ENCODE measurements around the gene CNN1. TPM values are rescaled to one million over a fixed set of nuclear protein-coding genes. Genes with fewer than 3 reads are reported as not detected.

CNN1 gene
- total and polyA plus RNA-seq, 2 of the 8 experiments (the other 6 are each of a cell fraction or from before 2014, with no cell fraction given) = 29.8 to 50.8 TPM

- H3K23ac ChIP-seq (ENCODE audit: insufficient read length) = no peak overlapping the region
- H3K4me2 ChIP-seq (ENCODE audit: insufficient read depth in 1 of 2, low read depth in 2 of 2, low read length in 2 of 2) = no peak overlapping the region
- peaks cover 0 to under 1% of the 10 kb centered on the region in 2 experiments; a peak in 1 of 4 replicates for H3K79me2 ChIP-seq (ENCODE audit: control insufficient read depth in 1 of 2, insufficient read depth in 2 of 2, low read length in 2 of 2)
- FAIRE-seq (no peak), DNase-seq (ENCODE audit: low read depth in 1 of 2, low spot score in 2 of 2) (no peak)
- H3K4me1 ChIP-seq (replicated peaks in 1 of 4; ENCODE audit: control insufficient read depth in 3 of 4, insufficient read depth in 4 of 4, low read length in 3 of 4) = peaks cover 0 to 4% (median 0%) of the 10 kb centered on the region in 4 experiments; a peak in 1 of 7 replicates
- H3K79me1 ChIP-seq (ENCODE audit: low read depth, low read length) = peaks cover under 1% of the 10 kb centered on the region; the same call in 1 of the 2 replicates
- no peak overlapping the region for H4K5ac ChIP-seq (ENCODE audit: insufficient read length, low read depth, low read length)
- H3K27ac ChIP-seq (ENCODE audit: low read depth, low read length) = no peak overlapping the region
- POLR2A ChIA-PET (ENCODE audit: partially characterized antibody) = interaction anchor here (0.8 to 1.6 kb wide), 4 partner anchors 9 to 33 kb away, joined by 3 to 4 read pairs (median 3); partner anchors contain the start of genes CNN1 and ELOF1
- H4K91ac ChIP-seq (replicated peaks; ENCODE audit: insufficient read length, low read length) = peak overlapping the region; percentile 40
- no peak overlapping the region for H3K9ac ChIP-seq (replicated peaks in 1 of 4; ENCODE audit: extremely low read depth in 1 of 4, low read depth in 3 of 4, low read length in 3 of 4)
- no peak overlapping the region for H2BK5ac ChIP-seq (ENCODE audit: low read depth, low read length)
- no peaks in the 10 kb centered on the region for H3K9me3 ChIP-seq (ENCODE audit: insufficient read depth in 2 of 2, low read depth in 1 of 2, low read length in 1 of 2)
- no peak overlapping the region for H3K18ac ChIP-seq (ENCODE audit: extremely low read depth, low read length)
- no peak overlapping the region for H3K56ac ChIP-seq (replicated peaks; ENCODE audit: insufficient read length, low read depth, low read length)
- H4K8ac ChIP-seq (ENCODE audit: extremely low read depth, insufficient read depth, low read length) = no peak overlapping the region
- no peak overlapping the region for H2BK12ac ChIP-seq (ENCODE audit: low read depth, low read length)
- H3K4me3 ChIP-seq (ENCODE audit: extremely low read depth in 1 of 4, insufficient read depth in 2 of 4, low read depth in 3 of 4, low read length in 4 of 4) = no peak overlapping the region
- H3K23me2 ChIP-seq (ENCODE audit: low read depth, low read length) = no peaks in the 10 kb centered on the region
- H3K4ac ChIP-seq (replicated peaks; ENCODE audit: insufficient read length, low read depth, low read length) = no peak overlapping the region
- 94% methylated on average over 8 of the region's 8 CpGs; no CpG with 5 or more reads in 1 of the 2 experiments for WGBS, 2 experiments (ENCODE audit: extremely low coverage in 1 of 2, insufficient coverage in 1 of 2, insufficient read length in 1 of 2, insufficient replicate concordance in 2 of 2, low coverage in 1 of 2, low lambda C conversion rate in 2 of 2, missing lambda C conversion rate in 1 of 2)
- H3K14ac ChIP-seq (ENCODE audit: insufficient read length) = no peak overlapping the region
- CTCF ChIA-PET (ENCODE audit: partially characterized antibody) = interaction anchor here (1.3 to 2.1 kb wide), 2 partner anchors 14 to 65 kb away, joined by 3 to 6 read pairs; no protein-coding TSS in a partner anchor
- H3K27me3 ChIP-seq (replicated peaks in 1 of 4; ENCODE audit: control insufficient read depth in 3 of 4, extremely low read depth in 1 of 4, insufficient read depth in 3 of 4, low read length in 3 of 4) = no peaks in the 10 kb centered on the region
- H2BK120ac ChIP-seq (replicated peaks; ENCODE audit: low read depth, low read length) = no peak overlapping the region
- peaks cover 2 to 15% of the 10 kb centered on the region in 2 experiments for H4K20me1 ChIP-seq (replicated peaks in 1 of 2; ENCODE audit: control insufficient read depth in 1 of 2, insufficient read depth in 2 of 2, low read length in 2 of 2)
- H2BK20ac ChIP-seq (ENCODE audit: low read length) = no peak overlapping the region
- TF ChIP-seq EZH2 (IDR thresholded peaks at IDR 0.05; ENCODE audit: low read depth, low read length, severe bottlenecking) (no peak), CHD2 (IDR thresholded peaks at IDR 0.05; ENCODE audit: low read length) (no peak), SP4 (IDR thresholded peaks at IDR 0.05; ENCODE audit: low read length) (no peak), ATF3 (IDR thresholded peaks at IDR 0.05; ENCODE audit: insufficient read depth, low read depth, low read length) (no peak), CBX8 (IDR thresholded peaks at IDR 0.05; ENCODE audit: borderline replicate concordance, low read depth, low read length) (no peak), RAD21 (IDR thresholded peaks at IDR 0.05 in 1 of 2, conservative IDR thresholded peaks at IDR 0.05 in 1 of 2; ENCODE audit: low read depth in 2 of 2, low read length in 2 of 2) (no peak), SIX5 (IDR thresholded peaks at IDR 0.05; ENCODE audit: low read depth, low read length) (no peak), BCL11A (IDR thresholded peaks at IDR 0.05; ENCODE audit: low read depth in 2 of 2, low read length in 2 of 2) (no peak)
- H2AFZ ChIP-seq (ENCODE audit: low read length) = no peak overlapping the region
- no peak overlapping the region for H2BK15ac ChIP-seq (ENCODE audit: low read length)
- H2AK5ac ChIP-seq (ENCODE audit: low read depth, low read length) = no peak overlapping the region
- peaks cover 0 to 24% (median 15%) of the 10 kb centered on the region in 4 experiments; a peak in 5 of 8 replicates for H3K36me3 ChIP-seq (ENCODE audit: control insufficient read depth in 2 of 4, insufficient read depth in 4 of 4, low read length in 3 of 4)
Measured at GRCh38 chr19:11550265-11550664, 11.6 kb downstream of the CNN1 start.
